WTC11 (cell line): ENCODE measurements around the gene KRT6B.

Experiments
- CTCF ChIP-seq: fragments of 200-600 bp; IDR thresholded peaks from 2 replicates; pipeline ENCODE4 v1.8.0; 2022; ENCODE audit warnings: antibody characterized with exemption
- E2F4 ChIP-seq: sonication (generic); formaldehyde crosslinking; IDR thresholded peaks from 2 replicates; pipeline ENCODE4 v1.8.1; 2022; ENCODE audit warnings: low read depth, mild to moderate bottlenecking, moderate library complexity, missing genetic modification reagents, borderline replicate concordance
- ETV6 ChIP-seq: sonication (generic); formaldehyde crosslinking; IDR thresholded peaks from 2 replicates; pipeline ENCODE4 v1.8.1; 2022; ENCODE audit warnings: mild to moderate bottlenecking, missing genetic modification reagents
- MAX ChIP-seq: sonication (generic); formaldehyde crosslinking; IDR thresholded peaks from 2 replicates; pipeline ENCODE4 v1.8.0; 2022; ENCODE audit warnings: mild to moderate bottlenecking, missing genetic modification reagents
- NFYB ChIP-seq: sonication (generic); formaldehyde crosslinking; conservative IDR thresholded peaks from 2 replicates; pipeline ENCODE4 v1.8.0; 2022; ENCODE audit warnings: low read depth, missing genetic modification reagents
- NR1H2 ChIP-seq: sonication (generic); formaldehyde crosslinking; IDR thresholded peaks from 2 replicates; pipeline ENCODE4 v1.9.0; 2021; ENCODE audit warnings: mild to moderate bottlenecking, moderate library complexity, missing genetic modification reagents
- PREB ChIP-seq: sonication (generic); formaldehyde crosslinking; IDR thresholded peaks from 2 replicates; pipeline ENCODE4 v1.8.1; 2022; ENCODE audit warnings: mild to moderate bottlenecking, missing genetic modification reagents, moderate library complexity, borderline replicate concordance
- TF ChIP-seq, protein P1 (sequence below): sonication (generic); formaldehyde crosslinking; IDR thresholded peaks from 2 replicates; pipeline ENCODE4 v1.8.1; 2023; ENCODE audit warnings: mild to moderate bottlenecking, moderate library complexity, missing genetic modification reagents

DNA sequence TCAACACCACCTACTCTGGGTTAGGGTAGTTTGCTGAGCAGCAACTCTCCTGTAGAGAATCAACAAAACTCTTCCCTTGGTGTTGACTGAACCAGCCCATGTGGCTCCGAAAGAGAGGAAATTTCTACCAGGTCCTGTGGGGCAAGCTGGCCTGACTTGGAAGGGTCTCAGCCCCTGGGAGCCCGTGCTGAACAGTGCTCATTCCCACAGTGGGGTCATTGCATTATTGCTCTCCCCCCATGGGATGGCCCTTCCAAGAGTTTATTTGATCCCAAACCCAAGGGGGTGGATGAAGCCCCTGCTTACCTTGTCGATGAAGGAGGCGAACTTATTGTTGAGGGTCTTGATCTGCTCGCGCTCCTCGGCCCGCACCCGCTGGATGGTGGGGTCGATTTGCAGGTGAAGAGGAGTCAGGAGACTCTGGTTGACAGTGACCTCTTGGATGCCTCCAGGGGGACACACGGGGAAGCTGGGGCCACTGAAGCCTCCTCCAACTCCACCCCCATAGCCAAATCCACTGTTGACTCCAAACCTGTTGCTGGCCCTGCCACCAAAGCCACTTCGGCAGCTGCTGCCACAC, 18.4 kb downstream of the KRT6B start:
- no peak for TF ChIP-seq E2F4 (CRISPR knock-in tag)
- TF ChIP-seq ETV6, result no peak
- TF ChIP-seq MAX (CRISPR knock-in tag), result no peak
- TF ChIP-seq CTCF, result no peak
- TF ChIP-seq, protein P1, sequence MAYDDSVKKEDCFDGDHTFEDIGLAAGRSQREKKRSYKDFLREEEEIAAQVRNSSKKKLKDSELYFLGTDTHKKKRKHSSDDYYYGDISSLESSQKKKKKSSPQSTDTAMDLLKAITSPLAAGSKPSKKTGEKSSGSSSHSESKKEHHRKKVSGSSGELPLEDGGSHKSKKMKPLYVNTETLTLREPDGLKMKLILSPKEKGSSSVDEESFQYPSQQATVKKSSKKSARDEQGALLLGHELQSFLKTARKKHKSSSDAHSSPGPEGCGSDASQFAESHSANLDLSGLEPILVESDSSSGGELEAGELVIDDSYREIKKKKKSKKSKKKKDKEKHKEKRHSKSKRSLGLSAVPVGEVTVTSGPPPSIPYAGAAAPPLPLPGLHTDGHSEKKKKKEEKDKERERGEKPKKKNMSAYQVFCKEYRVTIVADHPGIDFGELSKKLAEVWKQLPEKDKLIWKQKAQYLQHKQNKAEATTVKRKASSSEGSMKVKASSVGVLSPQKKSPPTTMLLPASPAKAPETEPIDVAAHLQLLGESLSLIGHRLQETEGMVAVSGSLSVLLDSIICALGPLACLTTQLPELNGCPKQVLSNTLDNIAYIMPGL, result no peak
- TF ChIP-seq PREB (CRISPR knock-in tag), result no peak
- no peak for TF ChIP-seq NFYB
- no peak for TF ChIP-seq NR1H2 (CRISPR knock-in tag)
